IPS DF 4.7 (cell line): ENCODE results near the gene SLC8A1.

Experiments
- DNase-seq: peaks from one replicate; pipeline ENCODE4 v3.0.0-alpha.2; 2013; ENCODE audit warnings: low spot score; ENCODE audit errors: extremely low read depth

SLC8A1 gene

DNA sequence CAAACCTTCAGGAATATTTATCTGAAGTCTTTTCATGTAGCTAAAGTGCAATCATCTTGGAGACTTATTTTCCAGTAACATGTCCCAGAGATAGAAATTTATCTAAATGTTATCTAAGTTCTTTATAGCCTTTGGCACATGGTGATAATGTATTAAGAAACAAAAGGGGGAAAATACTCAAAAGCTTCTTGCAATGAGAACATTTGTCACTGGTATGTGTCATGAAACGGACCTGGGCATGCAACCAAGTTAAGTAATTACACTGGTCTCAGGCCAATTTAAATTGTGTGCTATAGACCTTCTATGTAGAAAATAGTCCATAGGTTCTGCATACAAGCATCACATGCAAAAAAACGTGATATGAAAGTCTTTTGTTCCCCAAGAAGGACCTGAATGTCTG lies 136.2 kb downstream of the SLC8A1 start:
- no peak for DNase-seq

DNA sequence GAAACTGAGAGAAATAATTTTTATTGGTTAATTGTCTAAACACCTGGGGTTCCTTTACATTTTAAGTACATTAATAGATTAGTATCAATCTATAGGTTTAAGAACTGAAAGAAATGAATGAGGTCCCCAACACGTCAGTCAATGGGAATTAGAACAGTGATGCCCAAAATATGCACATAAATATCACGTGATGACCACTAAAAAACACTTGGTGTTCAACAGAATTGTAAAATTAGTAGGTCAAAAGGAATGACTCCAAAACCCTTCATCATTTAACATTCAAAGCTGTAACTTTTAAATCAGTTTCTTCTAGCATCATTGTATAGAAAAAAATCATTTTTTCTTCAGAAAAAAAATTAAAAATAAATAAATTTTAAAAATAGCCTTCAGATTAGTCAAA lies 140.9 kb downstream of the SLC8A1 start:
- DNase-seq: no peak

DNA sequence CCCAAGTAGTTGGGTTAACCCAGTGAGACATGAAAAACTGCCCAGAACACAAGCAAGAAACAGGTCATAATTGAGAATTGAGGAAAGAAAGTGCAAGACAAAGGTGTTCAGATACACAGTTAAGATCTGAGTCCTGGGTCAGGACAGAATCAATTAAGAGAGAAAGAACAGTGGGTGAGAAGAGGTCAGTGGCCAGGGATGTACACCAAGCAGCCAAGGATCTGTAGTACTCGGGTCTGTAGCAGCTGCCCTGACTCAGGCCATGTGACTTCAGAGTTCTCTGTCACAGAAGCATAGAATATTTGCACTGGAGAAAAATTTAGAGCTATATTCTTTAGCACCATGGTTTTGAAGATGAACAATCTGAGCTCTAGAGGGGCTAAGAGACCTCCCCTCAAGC lies 141.6 kb downstream of the SLC8A1 start:
- DNase-seq: no peak

DNA sequence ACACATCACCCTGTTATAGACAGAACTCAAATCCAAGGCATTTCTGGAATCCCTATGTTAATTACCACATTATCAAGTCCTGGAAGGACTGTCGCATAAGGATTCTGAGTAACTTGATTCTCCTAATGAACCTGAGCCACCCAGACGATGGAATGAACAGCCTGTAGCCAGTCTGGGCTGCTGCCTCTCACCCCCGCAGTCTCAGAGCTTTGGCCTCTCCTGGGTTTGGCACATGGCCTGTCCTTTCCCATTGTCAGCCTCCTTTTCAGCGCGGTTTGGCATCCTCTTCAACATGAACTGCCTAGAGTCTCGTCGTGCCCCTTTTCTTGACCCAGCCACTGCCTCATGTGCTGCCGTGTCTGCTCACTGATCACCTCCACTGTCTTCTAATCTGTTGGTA lies 147.6 kb downstream of the SLC8A1 start:
- DNase-seq: no peak

DNA sequence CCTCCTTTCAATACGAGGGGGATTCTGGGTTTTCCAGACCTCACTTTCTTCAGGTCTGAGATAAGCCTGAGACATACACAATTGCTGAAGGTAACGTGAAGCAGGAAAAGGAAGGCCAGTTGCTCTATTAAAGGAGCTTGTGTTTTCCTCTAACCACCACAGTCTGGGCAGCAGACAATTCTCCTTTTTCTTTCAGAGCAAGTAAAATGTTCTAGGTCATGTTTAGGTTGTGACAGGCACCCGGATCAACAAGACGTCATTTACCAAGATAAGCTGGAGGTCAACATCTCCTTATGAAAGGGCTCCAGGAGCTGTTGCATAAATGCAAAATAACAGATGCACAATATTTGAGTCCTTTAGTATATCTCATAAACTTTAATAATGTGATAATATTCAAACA lies 148.1 kb downstream of the SLC8A1 start:
- DNase-seq: no peak

DNA sequence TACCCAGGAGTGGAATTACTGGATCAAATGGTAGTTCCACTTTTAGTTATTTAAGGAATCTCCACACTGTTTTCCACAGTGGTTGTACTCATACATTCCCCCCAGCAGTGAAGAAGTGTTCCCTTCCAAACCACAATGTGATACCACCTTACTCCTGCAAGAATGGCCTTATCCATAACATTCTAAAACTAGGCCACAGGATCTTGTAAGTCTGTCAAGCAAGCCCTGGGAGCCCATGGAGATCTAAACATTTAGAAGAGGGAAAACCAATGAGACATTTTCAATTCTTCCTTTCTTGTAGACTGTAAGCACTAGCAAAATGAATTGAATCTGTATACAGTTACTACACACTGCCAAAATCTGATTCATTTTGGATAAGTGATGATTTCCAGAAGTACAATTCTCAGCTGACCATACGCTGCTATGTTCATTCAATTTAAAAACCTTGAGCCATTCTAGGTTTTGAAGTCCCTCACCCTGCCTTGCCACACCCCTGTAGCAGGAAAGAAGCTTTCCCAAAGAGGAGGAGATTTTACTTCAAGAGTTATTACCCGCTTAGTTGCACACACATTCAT lies 149.1 kb downstream of the SLC8A1 start:
- DNase-seq: no peak

DNA sequence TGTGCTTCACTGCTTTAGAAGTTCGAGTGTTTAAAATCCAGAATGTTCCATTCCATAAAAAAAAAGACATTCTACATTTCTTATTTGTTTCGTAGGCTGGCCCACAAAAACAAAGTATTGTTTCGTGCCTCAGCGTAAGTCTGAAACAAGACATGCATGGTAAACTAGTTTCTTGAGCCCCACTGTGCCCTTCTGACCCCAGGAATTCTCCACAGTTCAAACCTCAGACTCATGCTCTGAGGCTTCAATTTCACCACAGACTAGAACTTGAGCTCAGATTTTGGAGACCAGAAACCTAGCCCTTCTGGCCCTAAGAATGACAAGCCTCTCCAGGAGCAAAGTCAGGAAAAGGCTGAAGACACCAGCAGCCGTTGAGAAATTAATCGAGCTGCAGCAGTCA lies 151.5 kb downstream of the SLC8A1 start:
- DNase-seq: no peak

DNA sequence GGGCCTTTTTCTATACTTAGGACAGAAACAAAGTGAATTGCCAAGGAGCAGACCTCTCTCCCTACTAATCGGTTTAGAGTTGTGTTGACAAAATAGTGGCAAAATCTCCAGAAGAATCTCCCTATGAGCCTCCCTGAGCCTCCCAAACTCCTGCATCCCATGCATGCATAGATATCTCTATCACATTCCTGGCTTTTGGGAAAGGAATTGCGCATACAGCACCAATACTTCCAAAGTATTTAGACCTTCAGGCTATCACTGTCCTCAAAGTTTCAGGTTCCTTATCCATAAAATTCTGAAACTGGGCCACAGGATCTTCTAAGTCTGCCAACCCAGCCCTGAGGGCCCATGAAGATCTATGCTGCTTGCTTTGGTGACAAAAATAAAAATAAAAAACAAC lies 152.1 kb downstream of the SLC8A1 start:
- DNase-seq: no peak

DNA sequence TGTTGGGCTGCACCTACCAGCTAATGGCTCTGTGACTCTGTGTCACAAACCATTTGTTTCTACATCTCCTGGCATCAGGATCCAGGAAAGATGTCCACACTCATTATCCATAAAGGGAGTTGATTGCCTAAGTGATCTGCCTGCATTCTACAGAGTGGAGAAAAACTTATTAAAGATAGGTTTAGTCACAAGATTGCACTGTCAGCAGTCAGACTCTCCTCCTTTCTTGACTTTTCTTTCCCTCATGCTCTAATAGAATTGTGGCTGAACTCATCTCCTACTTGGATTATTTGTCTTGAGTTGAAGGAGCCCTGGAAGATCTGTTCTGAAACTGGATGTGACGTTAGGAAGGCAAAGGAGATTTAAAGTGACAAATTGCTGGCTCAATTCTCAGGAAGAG lies 152.7 kb downstream of the SLC8A1 start:
- DNase-seq: no peak

DNA sequence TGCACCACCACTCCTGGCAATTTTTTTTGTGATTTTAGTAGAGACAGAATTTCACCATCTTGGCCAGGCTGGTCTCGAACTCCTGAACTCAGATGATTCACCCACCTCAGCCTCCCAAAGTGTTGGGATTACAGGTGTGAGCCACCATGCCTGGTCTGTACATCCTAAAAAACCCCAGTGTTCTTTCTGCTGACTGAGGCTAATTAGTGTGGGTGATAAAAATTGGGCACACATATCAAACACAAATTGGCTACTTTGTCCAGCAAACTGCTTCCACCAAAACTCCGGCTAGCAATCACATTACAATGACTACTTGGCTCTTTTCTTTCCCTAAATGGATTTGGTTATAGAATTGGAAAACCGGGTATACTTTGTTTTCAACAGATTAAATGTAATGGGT lies 153.9 kb downstream of the SLC8A1 start:
- no peak for DNase-seq

DNA sequence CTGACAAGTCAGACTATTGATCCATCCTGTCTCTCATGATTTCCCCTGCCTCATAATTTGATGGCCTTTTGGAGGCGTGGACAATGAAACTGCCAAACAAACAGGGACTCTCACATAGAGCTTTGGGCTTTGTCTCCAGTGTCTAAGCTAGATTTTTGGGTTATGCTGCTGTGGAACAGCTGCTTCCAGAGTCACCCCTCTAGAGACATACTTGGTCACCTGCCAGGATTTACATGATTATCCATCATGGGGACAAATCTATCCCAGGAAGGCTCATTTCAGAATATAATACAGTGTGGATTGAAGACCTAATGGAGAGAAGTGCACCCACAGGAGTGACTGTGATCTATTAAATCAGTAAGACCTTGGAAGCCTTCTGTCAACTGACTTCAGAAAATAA lies 159.6 kb downstream of the SLC8A1 start:
- DNase-seq: no peak

DNA sequence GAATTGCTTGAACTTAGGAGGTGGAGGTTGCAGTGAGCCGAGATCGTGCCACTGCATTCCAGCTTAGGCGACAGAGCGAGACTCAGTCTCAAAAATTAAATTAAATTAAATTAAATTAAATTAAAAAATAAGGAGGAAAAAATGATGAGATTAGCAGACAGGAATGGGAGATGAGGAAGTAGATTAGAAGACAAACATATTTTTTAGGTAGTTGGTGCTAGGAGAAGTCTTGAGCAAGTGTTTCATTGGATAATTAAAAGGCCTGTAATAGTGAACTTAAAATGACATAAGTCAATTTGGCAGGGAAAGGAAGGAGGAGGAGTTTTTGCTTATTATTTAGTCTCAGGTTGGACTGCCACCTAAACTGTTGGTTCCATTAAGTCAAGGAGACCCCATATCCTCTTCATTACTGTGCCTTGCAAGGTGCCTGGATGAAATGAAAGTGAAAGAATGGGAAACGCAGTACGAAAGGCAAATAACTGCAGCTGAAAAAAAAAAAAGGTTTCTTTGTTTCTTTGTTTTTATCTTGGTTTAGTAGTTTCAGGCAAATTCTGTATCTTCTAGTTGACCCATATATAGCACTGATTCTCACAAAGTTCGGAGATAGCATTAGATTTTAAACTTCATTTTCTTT lies 162.0 kb downstream of the SLC8A1 start:
- DNase-seq: no peak

DNA sequence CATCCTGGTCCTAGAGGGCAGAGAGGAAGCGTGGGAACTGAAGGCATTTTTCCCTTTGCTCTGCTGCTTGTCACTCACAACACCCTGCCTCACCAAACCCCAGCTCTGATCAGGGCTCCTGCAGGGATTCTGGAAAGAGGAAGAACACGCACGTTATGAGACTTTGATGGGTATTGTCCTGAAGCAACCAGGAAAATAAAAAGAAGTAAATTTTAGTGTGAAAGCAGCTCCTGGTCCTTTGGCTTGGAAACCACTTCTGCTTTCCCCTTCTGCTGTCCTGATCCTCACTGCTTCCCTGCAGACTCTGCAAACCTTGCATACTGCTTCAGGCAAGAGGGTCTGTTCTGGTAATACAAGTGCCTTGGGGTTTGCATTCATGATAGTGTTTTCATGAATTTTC lies 164.1 kb downstream of the SLC8A1 start:
- no peak for DNase-seq

DNA sequence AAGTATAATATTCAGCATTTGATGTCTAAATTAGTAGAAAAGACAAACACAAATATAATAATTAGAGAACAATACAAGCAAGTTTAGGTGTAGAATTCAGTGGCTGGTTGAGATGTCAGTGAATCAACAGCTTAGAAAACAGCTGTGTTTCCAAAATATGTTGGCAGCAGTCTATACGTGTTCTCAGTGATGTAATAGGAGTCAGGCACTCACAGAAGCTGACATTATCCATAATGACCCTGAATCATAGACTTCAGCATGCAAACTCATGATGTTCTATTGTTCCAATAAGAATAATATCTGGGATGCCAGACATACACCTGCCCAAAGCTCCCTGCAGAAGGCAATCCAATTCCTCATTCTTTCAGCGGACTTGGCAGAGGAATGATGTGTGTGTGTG lies 164.7 kb downstream of the SLC8A1 start:
- DNase-seq: no peak

DNA sequence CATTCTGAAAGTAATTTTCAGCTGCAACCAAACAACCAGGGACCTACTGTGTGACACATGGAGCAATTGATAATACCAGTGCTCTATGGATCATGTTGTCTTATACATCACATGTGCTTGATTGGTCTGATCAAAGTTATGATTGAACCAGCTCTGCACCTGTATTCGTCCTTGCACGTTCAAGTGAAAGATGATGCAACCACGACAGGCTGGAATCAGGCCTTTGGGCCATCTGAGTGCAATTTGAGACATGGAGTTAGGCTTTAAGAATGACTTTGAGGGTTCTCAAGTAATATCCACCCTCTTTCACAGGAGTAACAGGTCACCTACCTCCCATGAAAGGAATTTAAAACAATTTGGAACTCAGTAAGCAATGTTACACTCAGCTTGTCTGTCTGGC lies 165.2 kb downstream of the SLC8A1 start:
- DNase-seq: no peak

DNA sequence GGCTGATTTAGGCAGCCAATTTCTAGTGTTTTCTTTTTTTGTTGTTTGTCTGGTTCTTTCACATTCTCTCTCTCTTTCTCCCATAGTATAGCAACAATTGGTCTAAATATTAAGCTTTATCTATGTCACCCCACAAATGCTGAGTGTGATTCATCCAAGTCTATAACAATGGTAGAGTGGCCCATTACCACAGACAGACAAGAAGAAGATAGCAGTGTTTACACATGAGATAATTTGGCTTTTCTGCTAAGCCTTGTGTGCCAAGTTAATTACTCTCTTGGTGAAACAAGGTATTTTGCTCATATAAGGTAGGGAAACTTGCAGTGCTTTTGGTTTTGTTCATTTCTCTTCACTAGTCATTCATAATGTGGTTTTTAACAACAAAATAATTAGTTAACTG lies 166.5 kb downstream of the SLC8A1 start:
- no peak for DNase-seq

DNA sequence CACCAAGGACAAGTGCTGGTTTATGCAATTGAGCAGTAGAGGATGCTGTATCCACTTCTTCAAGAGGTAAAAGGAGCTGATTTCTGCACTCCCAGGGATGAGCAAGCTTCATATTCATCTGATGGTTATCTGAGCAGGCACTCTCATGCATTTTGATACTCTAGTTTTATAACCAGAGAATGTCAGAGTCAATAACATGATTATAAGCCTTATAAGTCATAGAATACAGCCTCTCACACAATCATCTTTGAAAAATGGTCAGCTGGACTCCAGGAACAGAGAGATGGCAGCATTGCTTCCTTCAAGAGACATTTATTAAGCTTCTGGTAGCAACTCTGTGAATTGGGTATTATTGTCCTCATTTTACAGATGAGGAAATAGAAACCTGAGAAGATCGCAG lies 167.1 kb downstream of the SLC8A1 start:
- DNase-seq: no peak

DNA sequence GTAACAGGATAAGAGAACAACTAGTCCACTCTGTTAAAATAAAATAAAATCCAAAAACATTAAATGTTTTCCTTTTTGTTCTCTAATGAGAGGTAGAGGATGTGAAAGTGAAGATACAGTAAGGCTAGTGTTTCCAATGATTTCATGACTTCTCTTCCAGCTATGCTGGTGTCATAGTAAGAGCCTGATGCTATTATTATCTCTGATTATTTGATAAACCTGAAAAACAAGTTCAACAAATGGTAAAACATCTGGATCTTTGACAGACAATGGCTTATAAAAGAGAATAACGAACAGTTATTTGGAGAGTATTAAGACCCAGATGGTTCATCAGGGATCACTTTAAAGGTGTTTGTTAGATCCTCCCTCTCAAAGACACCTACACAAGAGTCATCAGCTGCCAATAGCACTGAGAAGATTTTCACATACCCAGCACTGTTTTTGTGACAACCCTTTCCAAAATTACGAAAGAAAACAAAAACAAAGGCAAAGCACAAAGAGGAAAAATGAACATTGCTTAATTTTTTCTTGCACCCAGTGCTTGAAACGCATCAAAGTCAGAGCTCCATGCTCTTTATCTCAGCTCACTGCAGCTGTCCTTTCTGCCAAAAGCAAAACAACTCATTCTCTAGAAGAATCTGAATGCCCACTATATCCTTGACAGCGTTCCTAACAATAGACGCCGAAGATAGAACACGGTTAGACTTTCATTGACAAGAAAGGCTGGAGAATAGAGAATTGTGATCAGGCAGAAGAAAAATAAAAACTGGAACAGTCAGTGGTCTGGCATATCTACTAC lies 168.6 kb downstream of the SLC8A1 start:
- DNase-seq: no peak

DNA sequence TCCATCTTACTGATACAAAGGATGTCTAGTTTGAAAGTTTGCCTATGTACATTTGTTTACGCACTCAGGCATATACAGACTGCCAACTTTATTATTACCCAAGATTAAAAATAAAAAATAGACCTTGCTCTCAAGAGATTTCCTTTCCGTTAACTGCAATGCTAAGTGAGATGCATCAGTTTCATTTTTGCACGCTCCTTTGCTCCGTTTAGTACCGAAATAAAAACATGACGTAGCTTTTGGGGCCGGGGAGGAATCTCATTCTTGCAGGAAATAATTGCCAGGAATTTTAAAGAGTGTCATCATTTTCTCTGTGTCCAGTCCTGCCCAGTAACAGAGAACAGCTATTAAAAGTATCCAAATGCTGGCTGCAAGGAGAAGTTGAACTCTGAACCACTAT lies 169.5 kb downstream of the SLC8A1 start:
- no peak for DNase-seq

DNA sequence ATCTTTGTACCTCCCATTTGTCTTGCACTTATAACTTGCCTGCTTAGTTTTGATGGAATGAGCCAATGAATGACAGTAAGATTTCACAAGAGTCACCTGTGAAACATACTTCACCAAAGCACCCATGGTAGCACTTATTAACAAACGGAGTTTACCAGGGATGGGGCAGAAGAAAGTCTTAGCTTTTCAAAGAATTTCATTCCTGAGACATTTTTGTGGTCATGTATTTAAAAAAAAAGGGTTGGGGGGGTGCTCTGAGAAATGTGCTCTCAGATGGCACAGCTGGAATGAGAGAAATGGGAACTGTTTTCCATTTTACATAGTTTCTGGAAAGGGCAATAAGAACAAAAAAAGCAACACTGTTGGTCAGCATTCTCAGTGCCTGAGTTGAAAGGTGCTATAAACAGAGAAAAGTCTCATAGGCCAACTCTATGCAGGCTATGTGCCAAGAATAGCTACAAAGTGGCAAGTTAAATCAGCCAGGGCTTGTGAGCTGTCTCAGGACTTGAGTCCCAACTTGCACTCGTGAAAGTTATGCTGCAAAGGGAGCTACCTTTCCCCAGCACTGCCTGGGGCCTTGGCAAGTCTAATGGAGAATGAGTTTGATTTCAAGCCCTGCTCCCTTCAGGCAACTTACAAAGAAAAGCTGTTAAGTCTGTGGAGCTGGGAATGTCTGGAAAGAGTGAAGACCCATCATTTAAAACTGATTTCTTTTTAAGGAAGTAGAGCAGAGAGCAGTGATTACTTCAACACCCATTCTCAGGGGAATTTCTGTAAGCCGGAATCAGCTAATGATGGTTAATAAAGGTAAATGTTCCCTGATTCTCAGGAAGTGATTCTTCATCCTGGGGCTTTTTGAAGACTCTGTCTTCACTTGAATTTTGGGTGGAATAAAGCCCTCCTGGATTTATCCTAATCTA lies 170.6 kb downstream of the SLC8A1 start:
- no peak for DNase-seq

DNA sequence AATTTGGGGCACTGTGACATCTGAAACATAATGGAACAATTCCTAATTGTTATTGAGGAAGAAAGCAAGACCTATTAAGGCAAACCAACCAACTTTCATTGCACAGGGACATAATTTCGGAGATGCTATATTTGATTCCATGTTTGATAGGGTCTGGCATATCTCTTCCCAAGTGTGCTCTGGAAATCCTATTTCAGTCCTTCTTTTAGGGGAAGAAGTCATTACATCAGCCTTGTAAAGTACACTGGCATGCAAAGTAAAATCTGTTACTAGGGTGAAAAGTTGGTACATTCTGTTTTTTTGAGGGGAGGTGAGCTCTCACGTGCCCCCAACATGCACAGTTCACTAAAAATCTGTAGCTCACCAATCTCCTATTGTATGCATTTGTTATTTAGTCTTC lies 172.4 kb downstream of the SLC8A1 start:
- no peak for DNase-seq

DNA sequence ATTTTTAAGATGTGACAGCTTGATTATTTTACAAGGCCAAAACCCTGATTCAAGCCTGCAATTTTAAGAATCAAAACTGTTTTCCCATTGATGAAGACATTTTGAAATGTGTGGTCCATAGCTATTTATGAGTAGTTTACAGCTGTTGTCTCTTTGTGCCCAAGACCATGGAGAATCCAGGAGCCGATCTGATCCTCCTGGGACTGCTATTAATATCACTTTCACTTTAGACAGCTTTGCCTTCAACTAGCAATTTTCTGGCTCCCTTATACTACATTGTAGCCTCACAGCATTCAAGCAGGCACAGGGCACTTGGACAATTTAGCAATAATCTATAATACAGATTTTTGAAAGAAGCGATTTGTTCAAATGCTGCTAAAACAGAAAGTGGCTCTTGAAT lies 172.9 kb downstream of the SLC8A1 start:
- DNase-seq: no peak
